GM19328 (cell line): ENCODE measurements around the gene SERGEF.

ENCODE experiments used
- ATAC-seq: cut with Tn5 transposase; IDR thresholded peaks from one replicate; pipeline ENCODE4 v1.9.1; 2021; ENCODE audit warnings: mild to moderate bottlenecking, moderate library complexity; ENCODE audit not compliant: unreplicated experiment

SERGEF gene

DNA sequence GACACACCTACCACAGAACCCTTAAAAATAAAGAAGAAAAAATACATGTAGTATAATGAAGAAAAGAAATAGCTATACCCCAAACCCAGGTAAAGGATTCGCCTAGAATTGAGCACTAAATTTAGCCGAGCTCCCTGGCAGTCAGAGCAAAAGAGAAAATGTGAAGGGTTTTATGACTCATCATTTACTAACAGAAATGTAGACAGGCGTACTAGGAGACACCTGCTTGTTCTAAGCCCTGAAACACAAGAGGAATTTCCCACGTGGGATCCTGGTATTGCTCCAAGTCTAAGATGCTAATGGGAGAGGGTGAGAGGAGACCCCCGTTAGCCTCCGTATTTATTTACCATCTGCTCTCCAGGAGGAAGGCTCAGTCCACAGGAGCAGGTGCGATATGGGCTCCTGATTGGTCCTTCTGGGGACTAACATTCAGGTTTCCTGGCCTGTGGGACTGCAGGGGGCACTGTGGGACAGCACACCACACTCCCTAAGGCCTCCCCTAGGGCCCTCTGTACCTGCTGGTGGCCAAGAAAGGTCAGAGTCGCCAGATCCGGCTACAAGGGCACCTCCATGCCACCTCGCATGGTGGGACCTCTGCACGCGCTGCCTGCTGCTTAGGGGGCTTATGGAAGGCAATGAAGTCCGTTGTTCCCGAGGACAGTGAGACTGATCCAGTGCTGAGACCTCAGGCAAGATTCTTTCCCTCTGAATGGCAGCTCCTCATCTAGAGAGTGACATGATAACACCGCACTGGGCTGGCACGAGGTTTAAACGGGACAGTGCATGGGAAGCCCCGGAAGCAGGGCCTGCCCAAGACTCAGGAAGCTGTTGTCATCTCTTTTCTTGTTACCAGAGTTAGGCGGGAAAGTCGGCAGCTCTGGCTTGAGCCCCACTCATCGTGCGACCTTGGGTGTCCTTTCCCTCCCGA, 252.5 kb downstream of the SERGEF start:
- ATAC-seq: peak; percentile 67

- no peak for ATAC-seq
Observed at GRCh38 chr11:17755891-17756290, 257.0 kb downstream of the SERGEF start.

GRCh38 chr11:17753641-17754040, 259.2 kb downstream of the SERGEF start:
- ATAC-seq: no peak

DNA sequence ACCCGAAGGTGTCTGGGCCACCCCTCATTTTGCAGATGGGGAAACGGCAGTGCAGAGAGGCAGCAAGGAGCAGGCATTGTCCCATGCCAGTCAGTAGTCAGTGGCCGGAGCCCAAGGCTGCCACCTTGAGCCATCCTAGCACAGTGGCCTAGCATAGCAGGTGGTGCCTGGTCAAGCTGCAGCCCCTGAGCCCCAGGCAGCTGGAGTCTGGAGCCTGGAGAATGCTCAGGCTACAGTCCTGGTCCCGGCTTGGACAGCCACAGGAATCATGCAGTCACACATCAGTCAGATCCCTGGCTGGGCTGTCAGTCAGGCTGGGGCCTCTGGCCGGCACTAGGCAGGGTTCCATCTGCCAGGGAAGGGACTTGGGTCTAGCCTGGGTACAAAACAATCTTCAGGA, 259.7 kb downstream of the SERGEF start:
- no peak for ATAC-seq

- no peak for ATAC-seq
Observed at GRCh38 chr11:17752144-17752543, 260.7 kb downstream of the SERGEF start.

DNA sequence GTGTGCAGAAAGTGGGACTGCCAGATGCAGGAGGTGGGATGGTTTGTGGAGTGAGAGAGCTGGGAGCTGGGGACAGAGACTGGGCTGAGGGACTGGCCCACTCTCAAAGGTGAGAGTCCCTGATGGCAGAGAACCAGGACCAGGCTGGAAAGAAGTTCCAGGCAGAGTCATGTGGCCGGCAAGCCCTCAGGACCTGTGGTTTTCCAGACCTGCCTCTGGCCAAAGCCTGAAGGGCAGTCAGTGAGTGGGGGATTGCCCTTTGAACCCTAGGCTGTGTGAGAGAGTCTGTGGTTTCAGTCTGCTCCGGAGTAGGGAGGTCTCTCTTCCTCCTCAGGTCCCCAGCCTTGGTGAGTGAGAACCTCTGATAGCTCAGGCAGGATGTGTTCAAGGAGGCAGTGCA, 261.3 kb downstream of the SERGEF start:
- ATAC-seq: no peak

DNA sequence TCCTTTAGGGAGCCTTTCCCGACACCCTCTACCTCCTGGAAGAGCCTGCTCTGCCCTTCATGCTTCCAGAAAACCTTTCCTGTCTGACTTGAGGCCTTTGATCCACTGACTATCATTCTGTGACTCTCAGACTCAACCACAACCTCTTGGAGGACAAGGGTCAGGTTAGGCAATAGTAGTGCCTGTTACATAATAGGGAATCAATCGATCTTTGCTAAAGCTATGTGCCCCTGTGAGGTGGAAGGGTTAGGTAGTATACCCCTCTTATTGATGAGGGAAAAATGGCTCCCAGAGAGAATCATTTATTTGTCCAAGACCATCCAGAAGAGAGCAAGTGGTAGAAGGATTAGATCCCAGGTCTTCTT, 262.1 kb downstream of the SERGEF start:
- ATAC-seq: no peak

DNA sequence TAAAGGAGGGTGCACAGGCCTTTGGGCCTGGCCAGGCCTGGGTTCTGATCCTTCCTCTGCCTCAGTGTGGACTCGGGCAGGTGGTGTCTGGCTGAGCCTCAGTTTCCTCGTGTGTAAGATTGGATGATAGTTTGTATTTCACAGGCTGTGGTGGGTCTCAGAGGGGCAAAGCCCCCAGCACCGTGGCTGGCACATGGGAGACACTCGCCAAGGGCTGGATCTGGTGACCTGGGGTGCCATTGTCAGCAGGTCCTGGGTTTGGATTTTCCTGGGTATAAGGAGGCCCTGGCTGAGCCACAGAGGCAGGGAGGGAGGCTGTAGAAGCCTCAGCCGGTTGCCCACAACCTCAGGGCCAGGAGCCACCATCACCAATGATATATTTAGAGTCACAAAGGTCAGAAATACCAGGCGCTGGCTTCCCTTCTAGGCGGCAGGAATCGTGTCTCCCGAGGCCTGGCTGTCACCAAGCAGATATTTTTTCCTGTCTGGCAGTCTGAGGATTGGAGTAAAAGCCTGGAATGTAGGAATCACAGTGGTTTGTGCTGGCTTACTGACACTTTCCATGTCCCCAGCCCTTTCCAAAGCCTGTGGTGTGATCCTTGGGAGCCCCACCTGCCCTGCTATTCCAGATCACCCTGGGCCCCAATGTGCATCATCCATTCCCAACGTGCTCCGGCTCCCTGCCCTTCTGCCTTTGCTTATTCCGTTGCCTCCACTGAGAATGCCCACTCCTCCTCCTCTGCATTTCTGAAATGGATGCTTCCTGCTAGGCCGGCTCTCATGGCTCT, 262.6 kb downstream of the SERGEF start:
- no peak for ATAC-seq

- ATAC-seq: no peak
Observed at GRCh38 chr11:17748761-17749721, 263.8 kb downstream of the SERGEF start.

DNA sequence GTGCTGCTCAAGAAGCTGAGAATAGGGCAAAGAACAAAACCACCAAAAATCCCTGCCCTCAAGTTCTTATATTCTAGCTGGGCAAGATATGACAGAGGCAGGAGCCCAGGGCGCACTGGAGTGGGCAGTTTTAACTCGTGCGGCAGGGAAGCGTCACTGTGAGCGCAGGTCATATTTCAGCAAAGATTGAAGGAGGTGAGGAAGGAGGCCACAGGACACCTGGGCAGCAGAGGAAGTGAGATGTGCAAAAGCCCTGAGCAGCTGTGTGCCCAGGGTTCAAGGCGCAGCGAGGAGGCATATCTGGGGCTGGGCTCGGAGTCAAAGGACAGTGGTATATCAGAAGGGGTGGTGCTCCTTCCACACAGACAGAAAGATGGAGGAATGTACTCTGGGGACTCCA, 264.8 kb downstream of the SERGEF start:
- no peak for ATAC-seq

DNA sequence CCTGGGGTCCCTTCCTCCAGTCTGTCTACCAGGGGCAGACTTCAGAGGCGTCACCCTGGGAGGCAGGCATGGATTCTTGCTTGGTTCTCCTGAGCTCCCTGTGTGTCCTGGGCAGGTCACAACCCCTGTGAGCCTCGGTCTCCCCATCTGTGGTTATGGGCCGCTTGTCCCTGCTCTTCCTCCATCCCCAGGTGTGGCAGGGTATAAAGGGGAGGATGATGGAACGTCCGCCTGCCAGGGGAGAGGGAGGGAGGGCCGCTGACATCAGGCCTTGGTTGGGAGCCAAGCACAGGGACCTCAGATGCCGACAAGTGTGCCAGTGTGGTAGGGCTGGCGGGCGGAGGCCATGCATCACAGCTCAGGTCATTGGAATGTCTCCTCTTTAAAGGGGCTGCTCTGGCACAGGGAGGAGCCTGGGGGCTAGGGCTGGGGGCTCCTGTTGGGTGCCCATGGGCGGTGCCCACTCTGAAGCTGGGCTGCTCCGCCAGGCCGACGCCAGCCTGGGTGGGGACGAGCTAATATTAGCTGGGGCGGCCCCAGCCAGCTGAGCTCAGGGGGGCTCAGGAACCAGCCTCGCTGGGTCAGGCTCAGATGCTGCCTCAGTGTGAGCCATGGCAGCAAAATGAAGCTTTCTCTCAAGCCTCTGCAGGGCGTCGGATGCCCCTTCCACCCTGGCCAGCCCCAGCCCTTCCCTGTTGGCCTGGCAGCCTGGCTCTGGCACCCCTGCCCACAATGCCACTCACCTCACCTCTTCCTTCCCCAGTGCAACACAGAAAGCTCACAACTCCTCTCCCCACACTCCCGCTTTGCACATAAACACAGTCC, 265.5 kb downstream of the SERGEF start:
- no peak for ATAC-seq

GRCh38 chr11:17746096-17746495, 266.8 kb downstream of the SERGEF start:
- no peak for ATAC-seq

DNA sequence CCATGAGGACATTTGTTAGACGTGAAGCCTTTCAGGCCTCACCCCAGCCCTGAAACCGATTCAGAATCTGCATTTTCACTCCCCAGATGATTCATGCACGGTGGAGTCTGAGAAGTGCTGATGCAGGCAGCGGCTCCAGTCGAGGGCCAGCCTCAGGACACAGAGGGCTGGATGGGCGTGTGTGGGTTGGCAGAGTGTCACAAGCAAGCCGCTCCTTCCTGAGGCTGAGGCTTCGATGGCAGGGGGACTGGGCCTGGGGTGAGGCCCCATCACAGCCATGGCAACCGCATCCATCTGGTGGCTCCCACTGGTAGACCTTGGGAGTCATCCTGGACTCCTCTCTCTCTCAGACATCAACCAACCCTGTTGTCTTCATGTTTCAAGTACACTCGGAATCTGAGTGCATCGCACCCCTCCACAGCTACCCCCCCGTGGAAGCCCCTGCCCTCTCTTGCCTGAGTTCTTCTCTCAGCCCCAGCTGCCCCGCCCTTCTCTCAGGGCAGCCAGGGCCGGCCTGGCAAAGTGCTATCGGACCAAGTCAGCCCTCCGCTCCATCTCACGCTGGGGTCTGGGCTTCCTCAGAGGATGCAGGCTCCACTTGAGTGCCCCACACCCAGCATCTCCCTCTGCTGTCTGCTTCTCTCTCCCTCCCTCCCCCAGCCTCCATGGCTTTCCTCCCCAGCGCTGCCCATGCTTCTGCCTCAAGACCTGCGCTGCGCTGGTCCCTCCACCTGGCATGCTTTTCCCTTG, 267.6 kb downstream of the SERGEF start:
- no peak for ATAC-seq

DNA sequence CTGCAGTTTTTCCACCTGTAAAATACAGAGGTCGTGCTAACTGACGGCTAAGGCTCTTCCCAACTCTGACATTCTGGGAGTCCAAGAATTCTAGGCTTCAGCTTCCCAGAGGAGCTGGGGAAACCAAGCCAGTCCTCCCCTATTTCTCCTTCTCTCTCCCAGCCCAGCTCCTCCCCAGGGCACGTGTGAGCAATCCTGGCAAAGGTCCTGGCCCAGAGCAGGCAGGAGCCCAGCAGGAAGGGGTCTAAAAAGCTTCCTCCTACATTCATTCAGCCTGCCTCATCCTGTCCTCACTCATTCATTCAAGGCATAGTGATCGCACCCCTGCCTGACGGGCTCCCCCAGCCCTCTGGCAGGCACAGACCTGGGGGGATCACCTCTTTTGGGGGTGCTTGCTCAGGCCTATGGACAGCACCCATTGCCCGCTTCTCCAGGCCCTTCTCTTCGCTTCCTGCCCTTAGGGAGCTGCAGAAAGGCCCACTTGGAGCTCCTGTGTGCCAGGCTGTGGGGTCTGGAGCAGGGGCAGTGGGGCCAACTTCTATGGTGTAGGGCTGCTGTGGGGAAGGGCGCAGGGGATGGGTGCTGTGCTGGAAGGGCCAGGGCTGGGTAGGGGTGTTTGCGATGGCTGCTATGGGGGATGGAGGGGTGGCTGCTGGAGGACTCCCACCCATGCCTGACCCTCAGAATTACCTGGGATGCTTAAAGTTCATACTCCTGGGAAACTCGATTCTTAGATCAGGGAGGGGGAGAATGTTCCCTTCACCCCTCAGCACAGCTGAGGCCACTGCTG, 268.5 kb downstream of the SERGEF start:
- ATAC-seq: no peak

DNA sequence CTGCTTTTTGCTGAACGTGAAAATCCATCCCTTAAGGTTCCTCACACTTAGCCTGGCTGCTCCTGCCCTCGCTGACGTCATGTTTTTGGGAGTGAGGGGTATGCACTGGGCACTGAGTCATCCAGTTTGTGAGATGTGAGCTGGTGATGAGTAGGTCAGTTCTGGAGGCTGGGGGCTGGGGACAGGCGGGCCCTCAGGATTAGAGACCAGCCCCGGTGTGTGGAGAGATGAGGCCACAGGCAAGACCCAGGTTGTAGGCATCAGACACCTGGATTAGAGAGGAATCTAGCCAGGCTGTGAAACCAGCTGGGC, 269.1 kb downstream of the SERGEF start:
- no peak for ATAC-seq

DNA sequence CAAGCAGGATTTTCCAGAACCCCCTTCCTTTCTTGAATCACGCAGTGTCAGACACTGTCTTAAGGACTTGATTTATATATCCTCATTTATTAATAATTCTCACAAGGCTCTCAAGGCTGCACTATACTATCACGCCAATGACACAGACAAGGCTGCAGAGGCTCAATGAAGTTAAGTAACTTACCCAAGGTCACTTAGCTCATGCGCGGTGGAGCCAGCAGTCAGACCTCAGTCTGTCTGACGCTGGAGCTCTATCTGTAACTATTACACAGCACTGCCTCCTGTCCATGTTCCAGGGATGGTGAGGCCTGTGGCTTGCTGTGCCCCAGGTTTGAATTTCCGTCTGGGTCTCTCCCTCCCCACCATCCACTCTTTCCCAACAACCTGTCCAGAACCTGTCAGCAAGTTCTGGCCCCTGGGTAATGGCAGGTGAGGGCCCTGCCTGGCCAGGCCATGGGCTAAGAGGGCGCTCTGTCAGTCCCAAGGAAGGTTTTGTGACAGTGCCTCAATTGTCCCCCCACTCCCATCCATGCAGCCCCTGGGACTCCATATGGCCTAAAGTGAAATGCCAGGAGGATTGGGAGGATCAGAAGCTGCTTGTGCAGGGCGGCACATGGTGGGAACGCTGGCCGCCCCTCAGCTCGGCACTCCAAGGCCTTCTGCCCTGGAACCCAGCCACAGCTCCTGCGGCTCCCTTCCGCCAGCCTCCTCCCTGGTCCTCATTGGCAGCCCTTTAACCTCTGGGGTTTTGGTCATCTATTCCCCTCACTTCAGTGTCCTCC, 269.6 kb downstream of the SERGEF start:
- ATAC-seq: no peak

DNA sequence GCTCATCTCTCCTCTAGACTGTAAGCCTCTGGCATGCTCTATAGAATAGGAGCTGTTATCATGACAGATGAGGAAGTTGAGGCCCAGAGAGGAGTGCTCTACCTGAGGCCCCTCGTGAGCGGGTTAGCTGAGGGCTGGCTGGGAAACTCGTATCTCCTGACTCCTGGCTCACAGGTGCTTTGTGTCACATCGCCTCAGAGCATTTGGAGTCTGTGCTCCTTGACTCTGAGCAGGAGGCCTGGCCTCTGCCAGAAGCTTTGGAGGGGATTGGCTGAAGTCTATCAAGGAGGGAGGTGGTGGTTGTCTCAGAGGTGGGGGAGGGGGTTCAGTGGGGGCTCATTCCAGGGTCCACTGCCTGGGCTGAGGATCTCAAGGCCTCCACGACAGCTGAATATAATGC, 270.8 kb downstream of the SERGEF start:
- ATAC-seq: no peak

DNA sequence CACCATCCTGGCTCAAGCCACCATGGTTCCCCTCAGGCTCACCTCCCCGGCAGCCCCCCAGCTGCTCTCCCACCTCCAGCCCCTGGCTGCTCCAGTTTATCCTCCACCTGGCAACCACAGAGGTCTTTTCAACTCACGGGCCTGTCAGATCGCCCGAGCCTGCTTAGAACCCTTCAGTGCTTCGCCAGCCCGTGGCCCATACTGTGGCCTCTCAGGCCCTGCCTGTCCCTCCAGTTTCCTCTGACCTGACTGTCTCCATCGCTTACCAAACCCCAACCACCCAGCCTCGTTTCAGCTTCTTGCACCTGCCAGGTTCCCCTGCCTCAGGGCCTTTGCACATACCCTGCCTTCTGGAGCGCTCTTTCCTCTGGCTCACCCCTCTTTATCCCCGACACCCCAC, 271.4 kb downstream of the SERGEF start:
- no peak for ATAC-seq
